MV-4-11 (cell line): ENCODE data around the gene HADHB.
A peak's percentile ranks its signal among the peaks of the same experiment; 100 is the strongest.
"Not testable (repeated sequence)": the region's sequence is repeated elsewhere in the genome, so short reads cannot be mapped to it uniquely, and the experiment has no call there.

Experiments used
- DNase-seq: peaks from one replicate; lab custom pipeline; 2025; lab: John Stamatoyannopoulos, UW

HADHB gene

DNA sequence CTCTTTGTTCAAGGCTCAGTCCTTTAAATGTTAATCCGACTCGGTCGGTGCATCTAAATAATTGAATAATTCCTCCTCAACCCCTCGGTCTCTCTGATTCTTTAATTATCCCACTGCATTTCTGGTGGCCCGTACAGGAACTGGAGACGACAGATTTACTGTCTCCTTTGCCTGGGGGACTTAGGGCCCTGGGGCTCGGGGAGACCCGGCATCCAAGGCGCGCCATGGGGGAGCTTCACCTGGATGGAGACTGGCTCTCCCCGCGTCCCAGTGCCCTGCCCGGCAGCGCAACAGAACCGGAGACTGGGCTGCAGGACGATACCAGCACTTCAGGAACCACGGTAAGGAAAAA, 53.5 kb downstream of the HADHB start:
- DNase-seq, result no peak

DNA sequence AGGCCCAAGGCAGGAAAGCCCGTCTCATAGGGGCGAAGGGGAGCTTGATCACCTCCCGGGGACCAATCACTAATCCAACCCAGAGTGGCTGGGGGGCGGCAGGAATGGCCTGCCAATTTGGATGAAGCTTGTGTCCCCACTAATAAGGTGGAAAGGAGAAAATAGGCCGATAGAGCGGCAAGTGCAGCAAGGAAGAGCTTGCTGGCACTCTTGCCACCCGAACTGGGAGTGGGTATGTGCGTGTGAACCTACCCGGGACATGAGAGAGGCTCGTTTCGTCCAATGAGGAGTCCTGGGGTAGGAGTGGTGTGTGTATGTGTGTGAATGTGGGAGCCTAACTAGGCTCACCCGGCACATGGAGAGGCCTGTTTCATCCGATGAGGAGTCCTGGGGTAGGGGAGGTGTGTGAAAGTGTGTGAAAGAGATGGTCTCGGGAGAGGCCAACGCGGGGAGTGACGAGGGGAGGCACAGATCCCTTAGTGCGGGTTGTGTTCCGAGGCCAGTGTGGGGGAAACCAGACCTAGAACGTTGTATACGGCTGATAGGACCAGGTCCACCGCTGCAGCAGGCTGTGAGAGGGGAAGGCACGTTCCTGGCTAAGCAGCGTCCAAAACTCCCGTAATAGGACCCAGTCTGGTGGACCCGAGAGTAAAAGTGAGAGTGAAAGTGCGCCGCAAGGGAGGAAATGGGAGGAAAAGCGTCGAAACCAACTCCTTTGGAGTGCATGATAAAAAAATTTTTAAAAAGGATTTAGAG, 54.1 kb downstream of the HADHB start:
- peak; percentile 19 for DNase-seq

DNA sequence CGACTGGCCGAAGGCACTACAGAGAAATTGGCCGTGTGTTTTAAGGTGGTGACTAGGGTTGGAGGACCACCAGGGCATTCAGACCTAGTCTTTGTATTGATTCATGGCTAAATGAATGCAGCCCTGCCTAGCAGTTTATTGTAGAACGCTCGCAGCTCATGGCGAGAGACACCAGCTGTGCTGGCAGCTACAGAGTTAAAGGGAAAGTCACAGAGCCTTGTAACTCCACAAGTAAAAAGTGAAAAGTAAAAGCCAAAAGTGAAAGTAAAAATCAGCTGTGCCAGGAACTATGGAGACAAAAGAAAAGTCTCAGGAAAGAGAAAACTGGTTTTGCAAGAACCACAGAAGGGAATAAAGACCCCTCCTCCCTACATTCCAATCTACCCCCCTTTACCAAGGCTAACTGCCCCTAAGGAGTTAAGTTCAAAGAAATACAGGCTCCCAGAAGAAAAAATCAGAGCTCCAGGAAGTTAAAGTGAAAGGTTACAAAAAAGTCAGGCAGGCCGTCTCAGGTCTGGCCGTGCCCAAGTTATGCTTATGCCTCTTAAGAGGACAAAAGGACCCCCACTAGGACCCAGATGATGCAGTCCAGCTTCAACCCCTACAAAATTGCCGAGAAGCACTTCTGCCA, 54.8 kb downstream of the HADHB start:
- peak; percentile 19 for DNase-seq

DNA sequence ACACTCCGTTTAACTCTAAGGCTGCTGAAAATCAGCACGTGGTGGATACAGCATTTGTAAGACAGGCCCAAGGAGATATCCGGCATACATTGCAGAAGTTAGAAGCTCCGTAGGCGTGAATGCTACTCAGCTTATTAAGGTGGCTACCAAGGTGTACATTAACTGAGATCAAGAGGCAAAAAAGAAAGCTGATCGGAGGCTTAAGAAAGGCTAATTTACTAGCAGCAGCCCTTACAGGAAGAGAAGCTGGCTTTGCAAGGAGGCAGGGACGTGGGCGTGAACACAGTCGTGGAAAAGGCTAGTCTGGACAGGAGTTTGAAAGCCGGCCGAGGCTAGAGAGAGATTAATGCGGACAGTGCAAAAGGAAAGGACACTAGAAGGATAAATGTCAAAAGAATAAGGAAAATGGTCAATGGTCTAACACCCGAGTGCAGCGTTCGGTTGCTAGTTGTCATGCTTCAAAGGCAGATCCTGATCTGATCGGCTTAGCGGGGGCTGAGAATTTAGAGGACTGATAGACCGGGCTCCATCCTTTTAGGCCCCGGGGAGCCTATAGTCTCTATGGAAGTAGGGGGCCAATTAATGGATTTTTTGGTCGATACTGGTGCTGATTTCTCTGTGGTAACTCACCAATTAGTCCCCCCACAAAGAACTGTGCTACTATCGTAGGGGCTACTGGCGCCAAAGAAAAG, 55.6 kb downstream of the HADHB start:
- no peak for DNase-seq

DNA sequence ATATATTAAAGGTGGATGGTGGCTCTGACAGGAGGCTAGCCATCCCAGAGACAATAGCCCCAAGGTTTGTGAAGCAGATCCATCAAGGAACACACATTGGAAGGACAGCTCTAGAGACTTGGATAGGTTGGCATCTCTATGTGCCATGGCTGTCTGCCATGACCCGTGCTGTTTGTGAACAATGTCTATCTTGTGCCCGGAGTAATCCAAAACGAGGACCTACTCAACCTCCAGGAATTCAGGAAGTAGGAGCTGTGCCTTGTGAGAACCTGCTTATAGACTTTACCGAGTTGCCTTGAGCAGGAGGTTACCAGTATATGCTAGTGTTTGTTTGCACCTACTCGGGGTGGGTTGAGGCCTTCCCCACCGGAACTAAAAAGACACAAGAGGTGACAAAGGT, 58.1 kb downstream of the HADHB start:
- no peak for DNase-seq

DNA sequence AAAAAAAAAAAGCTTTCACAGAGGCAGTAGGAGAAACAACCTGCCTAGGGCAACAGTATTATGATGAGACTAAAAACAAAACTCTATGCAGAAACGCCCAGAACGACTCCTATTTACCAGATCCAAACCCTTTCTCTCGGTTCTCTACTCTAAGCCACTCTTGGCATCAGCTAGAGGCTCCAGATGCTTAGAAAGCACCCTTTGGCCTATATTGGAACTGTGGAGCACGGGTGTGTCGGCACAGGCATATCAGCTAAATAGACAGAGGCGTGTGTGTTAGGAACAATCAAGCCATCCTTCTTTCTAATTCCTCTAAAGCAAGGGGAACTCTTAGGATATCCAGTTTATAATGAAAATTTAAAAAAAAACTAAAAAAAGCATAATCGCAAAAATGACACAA, 60.4 kb downstream of the HADHB start:
- DNase-seq, result not testable (repeated sequence)

DNA sequence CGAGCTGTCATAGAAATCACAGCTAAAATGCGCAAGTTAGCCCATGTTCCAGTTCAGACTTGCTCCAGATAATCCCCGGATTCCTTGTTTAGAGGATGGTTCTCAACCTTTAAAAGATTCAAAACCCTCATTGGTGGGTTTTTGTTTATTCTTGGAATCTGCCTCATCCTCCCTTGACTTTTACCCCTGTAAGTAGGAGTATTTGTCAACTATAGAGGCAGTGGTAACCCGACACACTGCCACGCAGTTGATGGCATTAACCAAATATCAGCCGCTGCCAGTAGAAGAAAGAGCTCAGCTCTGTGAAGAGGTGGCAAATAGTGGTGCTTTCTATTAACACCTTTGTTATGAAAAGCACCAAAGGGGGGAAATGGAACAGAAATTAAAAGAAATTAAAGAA, 60.8 kb downstream of the HADHB start:
- no peak for DNase-seq

DNA sequence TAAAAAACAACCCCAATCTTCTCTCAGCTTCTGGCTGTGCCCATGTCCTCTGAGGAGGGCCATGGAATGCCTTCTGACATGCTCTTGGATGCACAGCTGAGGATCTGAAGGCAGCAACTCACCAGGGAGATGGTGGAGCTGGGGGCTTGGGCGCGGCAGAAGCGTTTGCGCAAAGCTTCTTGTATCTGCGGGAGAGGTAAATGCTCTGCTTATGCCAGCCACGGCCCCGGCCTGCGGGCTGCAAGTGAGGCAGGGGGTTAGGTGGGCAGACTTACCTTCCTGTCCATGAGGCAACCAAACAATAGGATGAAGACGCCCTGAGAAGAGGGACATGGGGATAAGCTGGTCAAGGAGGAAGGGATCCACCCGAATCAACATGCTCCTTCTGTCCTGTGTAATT, 65.2 kb downstream of the HADHB start:
- DNase-seq, result no peak

DNA sequence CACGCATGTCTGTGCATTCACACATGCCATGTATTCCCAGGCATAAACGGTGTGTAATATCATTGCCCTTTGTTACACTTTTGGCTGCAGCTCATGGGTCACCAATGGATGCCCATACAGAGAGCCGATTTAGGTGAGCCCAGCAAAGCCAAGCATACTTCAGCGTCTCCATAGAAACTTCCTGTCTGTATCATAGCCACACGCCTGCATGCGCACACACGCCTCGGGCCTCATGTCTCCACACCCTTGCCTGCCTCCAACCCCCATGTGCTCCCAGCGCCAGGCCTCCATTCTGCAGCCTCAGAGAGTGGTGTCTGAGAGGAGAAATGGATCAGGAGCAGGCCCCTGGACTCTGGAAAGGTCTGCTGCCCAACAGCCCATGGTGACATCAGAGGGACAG, 67.7 kb downstream of the HADHB start:
- no peak for DNase-seq

DNA sequence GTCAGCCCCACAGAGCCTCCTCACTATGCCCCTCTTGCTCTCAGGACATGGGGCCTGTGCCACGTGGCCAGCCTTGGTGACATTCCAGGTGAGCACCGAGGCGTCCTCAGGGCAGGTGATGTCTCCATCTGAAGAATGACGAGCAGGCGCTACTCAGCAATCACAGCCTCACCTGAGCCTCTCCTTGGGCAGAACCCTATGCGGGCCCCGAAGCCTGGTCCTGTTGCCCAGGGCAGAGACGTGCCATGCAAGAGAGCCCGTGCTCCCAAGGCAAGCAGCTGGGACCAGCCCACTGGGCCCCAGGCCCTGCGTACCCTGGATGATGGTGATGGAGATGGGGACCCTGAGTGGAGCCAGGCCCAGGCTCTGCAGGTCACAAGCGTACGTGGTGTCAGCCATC, 68.7 kb downstream of the HADHB start:
- no peak for DNase-seq

DNA sequence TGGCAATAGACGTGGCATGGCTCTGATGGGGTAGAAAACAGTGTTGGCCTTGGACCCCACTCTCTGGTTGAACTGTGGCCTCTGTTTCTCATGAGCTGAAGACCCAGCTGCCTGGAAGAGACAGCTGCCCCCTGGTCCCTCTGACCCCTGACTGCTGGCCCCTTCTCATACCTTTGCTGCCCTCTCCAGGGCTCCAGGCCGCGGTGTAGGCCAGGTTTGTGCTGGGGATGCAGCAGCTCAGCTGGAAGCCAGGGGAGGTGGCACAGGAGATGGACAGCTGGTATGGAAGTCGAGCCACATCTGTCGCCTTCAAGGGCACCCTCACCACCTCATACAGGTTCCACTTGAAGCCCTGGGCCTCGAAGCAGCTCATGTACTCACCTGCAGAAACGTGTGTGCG, 69.5 kb downstream of the HADHB start:
- DNase-seq, result no peak

DNA sequence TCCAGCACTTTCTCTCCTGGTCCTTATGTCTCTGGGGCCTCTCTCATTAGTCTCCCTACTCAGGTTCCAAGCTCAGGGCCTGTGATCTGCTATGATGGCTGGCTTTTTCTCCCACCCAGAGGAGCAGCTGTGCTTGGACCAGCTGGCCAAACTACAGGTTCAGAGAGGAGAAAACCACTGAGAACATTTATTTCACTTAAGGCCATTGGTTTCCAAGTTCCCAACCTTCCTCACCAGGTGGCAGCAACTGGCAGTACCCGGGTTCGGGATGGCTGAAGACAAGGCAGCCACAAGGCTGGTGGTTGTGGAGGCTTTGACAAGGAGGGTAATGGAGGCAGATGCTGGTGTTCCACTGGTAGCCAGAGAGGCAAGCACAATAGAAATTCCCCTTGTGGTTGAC, 71.3 kb downstream of the HADHB start:
- DNase-seq, result peak; percentile 11

DNA sequence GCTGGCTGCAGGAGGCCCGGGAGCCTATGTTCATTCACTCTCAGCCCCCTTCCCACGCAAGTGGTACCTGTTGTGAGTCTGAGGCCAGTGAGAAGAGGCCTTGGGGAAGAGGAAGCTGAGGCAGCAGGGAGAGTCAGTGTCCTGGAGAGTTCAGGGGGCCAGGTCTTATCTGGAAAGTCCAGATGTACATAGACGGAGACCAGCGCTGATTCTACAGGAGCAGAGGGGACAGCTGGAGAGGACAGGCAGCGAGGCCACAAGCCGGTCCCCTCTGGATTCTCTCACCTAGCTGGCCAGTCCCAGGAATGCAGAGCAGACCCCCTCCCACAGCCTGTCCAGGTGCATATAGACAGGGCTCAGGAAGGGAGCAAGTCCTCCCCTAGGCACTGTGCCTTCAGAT, 72.1 kb downstream of the HADHB start:
- DNase-seq, result no peak

DNA sequence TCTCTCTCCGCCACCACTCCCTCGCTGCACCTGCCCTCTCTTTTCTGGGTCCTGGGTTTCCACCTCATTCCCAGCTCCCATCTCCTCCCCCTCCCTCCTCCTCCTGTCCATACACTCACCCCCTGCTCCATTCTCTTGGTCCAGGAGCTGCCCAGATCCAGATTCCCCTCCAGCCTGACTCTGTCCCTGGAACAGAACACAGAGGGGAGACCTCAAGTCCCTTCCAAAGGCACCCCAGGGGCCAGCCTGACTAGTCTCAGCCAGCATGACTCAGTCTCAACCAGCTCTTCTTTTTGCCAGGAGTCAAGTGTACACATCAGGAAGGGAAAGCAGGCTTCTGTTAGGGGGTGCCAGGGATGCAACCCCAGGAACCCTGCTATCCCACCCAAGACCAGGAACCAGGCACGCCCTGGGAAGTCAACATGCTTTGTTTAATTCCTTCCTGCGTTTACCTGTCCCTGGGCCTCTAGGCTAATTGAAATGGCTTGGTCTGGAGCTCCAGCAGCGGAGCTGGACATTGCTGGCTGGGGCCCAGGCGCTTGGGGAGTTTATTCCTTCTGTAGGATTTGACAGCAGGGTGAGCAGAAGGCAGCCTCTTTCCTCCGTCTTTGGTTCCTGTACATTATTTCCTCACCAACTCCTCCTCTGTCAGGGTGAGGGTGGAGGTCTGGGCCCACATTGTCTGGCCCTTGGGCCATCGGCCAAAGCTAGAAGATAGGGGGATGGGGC, 72.8 kb downstream of the HADHB start:
- no peak for DNase-seq

DNA sequence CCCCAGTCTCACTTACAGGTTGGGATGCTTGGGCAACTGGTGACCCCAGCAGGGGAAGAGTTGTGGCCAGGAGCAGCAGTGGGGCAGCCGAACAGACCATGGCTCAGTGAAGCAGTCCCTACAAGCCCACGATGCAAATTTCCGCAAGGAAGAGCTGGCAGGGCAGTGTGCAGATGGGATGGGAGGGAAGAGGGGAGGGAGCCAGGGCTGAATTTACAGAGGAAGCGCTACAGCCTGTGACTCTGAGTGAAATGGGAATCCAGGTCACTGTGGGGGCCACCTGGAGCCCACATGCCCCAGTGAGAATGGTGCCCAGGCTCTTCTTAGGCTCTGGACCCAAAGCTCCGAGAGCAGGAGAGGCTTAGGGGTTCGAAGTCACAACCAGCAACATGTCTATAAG, 74.2 kb downstream of the HADHB start:
- DNase-seq, result no peak

DNA sequence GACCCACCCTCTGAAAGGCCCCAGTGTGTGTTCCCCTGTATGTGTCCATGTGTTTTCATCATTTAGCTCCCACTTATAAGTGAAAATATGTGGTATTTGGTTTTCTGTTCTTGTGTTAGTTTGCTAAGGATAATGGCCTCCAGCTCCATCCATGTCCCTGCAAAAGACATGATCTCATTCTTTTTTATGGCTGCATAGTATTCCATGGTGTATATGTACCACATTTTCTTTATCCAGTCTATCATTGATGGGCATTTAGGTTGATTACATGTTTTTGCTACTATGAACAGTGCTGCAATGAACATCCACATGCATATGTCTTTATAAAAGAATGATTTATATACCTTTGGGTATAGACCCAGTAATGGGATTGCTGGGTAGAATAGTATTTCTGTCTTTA, 79.7 kb downstream of the HADHB start:
- DNase-seq, result not testable (repeated sequence)

DNA sequence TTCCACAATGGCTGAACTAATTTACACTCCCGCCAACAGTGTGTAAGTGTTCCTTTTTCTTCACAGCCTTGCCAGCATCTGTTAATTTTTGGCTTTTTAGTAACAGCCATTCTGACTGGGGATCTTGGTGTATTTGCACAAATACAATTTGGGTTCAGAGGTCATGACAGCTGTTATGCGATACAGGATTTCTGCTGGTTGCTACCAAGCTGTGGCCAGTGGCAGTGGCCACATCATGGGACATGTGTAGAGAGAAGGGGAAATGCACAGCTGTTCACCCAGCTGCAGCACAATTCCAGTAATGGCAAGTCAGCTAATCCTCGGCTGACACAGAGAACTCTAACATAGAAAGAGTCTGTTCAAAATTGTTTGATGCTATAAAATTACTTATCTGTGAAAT, 80.2 kb downstream of the HADHB start:
- DNase-seq, result peak; percentile 84

DNA sequence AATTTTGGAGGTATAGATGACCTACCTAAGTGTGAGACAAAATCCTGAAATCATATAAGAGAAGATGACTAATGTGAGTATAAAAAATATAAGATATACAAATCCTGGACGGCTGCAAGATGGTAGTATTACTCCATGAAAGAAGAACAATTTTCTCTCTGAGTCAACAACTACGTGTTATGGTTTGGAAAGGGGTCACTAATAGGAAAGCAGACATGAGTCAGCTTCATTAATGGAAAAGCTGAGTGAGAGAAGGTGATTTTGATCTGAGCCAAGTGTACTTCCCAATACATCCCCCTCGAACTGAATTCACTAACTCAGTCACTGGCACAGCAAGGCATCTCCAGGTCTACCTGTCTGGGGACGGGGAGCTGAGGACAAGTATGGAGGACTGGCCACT, 81.1 kb downstream of the HADHB start:
- no peak for DNase-seq

DNA sequence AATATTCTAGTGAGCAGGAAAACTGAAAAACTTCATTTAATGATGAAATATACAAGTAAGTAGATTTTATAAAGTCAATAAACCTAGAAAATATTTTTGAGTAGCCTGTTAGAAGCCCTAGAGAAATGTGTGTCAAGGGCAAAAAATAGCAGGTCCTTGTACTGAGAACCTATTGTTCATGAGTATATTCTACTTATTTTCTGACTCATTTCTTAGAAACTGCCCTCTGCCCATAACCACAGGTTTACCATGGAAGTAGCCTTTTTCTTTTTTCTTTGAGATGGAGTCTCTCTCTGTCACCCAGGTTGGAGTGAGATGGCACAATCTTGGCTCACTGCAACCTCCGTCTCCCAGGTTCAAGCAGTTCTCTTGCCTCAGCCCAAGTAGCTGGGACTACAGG, 81.8 kb downstream of the HADHB start:
- DNase-seq, result peak; percentile 70

DNA sequence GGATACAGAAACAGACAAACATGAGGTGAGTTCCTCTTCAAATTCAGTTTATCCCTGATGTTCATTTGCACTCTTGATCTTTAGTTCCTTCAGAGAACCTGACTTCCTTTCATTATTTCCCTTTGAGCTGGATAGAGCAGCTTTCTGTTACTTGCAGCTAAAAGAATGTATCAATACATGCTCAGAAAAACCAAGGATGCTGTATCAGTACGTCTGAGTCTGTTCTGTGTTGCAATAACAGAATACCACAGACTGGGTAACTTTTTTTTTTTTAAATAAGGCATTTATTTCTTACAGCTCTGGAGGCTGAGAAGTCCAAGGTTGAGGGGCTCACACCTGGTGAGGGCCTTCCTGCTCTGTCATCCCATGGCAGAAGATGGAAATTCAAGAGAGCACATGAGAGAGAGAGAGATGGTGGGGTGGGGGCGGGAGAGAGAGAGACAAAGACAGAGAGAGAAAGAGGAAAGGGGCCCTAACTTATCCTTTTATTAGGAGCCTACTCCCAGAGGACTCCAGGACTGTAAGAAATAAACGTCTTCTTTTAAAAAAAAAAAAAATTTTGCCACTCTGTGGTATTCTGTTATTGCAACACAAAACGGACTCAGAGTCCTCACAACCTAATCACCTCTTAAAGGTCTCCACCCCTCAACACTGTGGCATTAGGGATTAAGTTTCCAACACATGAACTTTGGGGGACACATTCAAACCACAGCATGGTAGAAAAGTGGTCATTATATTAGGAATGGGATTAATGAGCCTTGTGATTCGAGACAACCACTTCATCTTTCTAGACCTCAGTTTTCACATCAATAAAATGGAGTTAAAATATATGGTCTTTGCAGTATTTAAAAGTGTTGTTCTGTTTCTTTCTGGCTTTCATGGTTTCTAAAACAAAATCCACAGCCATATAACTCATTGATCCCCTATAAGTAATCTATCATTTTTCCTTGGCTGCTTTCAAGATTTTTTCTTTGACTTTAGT, 82.8 kb downstream of the HADHB start:
- DNase-seq, result peak; percentile 94

DNA sequence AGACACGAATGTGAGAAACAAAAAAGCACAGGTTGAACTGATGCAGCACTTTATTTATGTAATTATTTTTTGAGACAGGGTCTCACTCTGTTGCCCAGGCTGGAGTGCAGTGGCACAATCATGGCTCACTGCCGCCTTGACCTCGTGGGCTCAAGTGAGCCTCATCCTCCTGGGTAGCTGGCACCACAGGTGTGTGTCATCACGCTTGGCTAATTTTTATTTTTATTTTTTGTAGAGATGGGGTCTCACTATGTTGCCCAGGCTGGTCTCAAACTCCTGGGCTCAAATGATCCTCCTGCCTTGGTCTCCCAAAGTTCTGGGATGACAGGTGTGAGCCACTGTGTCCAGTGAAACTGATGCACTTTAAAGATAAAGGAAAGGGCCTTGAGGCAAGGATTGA, 84.3 kb downstream of the HADHB start:
- not testable (repeated sequence) for DNase-seq
